ENCODE data around the gene CACNB2. TPM values are rescaled to one million over a fixed set of nuclear protein-coding genes. Genes with fewer than 3 reads are reported as not detected.

CACNB2 gene
- total RNA-seq, 1 donor from 2014 or later = 3.5 TPM

GRCh38 chr10:18282094-18282493 is 141.9 kb downstream of the CACNB2 start:
- peak; percentile 19 for DNase-seq (ENCODE audit: low spot score)
- Mint-ChIP-seq H3K4me3 (no peak overlapping the region), H3K27me3 (ENCODE audit: insufficient read depth, low read depth) (no peaks in the 10 kb centered on the region), H3K9me3 (peaks cover 3% of the 10 kb centered on the region), H3K4me1 (peaks cover 3% of the 10 kb centered on the region), H3K36me3 (no peaks in the 10 kb centered on the region), H3K27ac (no peak overlapping the region)
- Histone ChIP-seq H3F3A (ENCODE audit: low read depth) (no peaks in the 10 kb centered on the region), H3K27ac (no peak overlapping the region), H3K4me3 (no peak overlapping the region), H3K4me2 (no peak overlapping the region), H3K4me1 (peaks cover 7% of the 10 kb centered on the region), H2AFZ (replicated peaks) (no peak overlapping the region), H3K27me3 (no peaks in the 10 kb centered on the region), H3K9ac (no peak overlapping the region), H4K20me1 (ENCODE audit: low read depth) (no peaks in the 10 kb centered on the region), H3K9me3 (ENCODE audit: low read depth) (no peaks in the 10 kb centered on the region), H3K79me2 (ENCODE audit: low read depth) (no peaks in the 10 kb centered on the region), H3K36me3 (no peaks in the 10 kb centered on the region)
- TF ChIP-seq EZH2phosphoT487 (IDR thresholded peaks at IDR 0.05) (no peak), EZH2 (IDR thresholded peaks at IDR 0.05) (no peak)
- TF ChIP-seq, protein P1, sequence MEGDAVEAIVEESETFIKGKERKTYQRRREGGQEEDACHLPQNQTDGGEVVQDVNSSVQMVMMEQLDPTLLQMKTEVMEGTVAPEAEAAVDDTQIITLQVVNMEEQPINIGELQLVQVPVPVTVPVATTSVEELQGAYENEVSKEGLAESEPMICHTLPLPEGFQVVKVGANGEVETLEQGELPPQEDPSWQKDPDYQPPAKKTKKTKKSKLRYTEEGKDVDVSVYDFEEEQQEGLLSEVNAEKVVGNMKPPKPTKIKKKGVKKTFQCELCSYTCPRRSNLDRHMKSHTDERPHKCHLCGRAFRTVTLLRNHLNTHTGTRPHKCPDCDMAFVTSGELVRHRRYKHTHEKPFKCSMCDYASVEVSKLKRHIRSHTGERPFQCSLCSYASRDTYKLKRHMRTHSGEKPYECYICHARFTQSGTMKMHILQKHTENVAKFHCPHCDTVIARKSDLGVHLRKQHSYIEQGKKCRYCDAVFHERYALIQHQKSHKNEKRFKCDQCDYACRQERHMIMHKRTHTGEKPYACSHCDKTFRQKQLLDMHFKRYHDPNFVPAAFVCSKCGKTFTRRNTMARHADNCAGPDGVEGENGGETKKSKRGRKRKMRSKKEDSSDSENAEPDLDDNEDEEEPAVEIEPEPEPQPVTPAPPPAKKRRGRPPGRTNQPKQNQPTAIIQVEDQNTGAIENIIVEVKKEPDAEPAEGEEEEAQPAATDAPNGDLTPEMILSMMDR (IDR thresholded peaks at IDR 0.05) = no peak

GRCh38 chr10:18290651-18291313 is 150.6 kb downstream of the CACNB2 start:
- TF ChIP-seq, protein P1 (IDR thresholded peaks at IDR 0.05) = no peak
- TF ChIP-seq EZH2phosphoT487 (IDR thresholded peaks at IDR 0.05) (no peak), EZH2 (IDR thresholded peaks at IDR 0.05) (no peak)
- no peaks in the 10 kb centered on the region for H3K4me1 Mint-ChIP-seq
- peak; percentile 27 for DNase-seq (ENCODE audit: low spot score)
- H3K9me3 ChIP-seq (ENCODE audit: low read depth) = no peaks in the 10 kb centered on the region
- no peak overlapping the region for H3K9ac ChIP-seq
- H3K27ac Mint-ChIP-seq = no peak overlapping the region
- no peaks in the 10 kb centered on the region for H3K36me3 ChIP-seq
- H3K27me3 Mint-ChIP-seq (ENCODE audit: insufficient read depth, low read depth) = no peaks in the 10 kb centered on the region
- no peaks in the 10 kb centered on the region for H3K36me3 Mint-ChIP-seq
- no peaks in the 10 kb centered on the region for H3K4me1 ChIP-seq
- no peaks in the 10 kb centered on the region for H4K20me1 ChIP-seq (ENCODE audit: low read depth)
- H2AFZ ChIP-seq (replicated peaks) = no peak overlapping the region
- H3K4me3 Mint-ChIP-seq = no peak overlapping the region
- no peaks in the 10 kb centered on the region for H3K9me3 Mint-ChIP-seq
- no peaks in the 10 kb centered on the region for H3K27me3 ChIP-seq
- H3K79me2 ChIP-seq (ENCODE audit: low read depth) = no peaks in the 10 kb centered on the region
- H3K27ac ChIP-seq = no peak overlapping the region
- H3F3A ChIP-seq (ENCODE audit: low read depth) = no peaks in the 10 kb centered on the region
- no peak overlapping the region for H3K4me3 ChIP-seq
- H3K4me2 ChIP-seq = no peak overlapping the region

- Histone ChIP-seq H3K79me2 (ENCODE audit: low read depth) (no peaks in the 10 kb centered on the region), H3K4me2 (no peak overlapping the region), H3K27me3 (no peaks in the 10 kb centered on the region), H3K9ac (no peak overlapping the region), H3K4me3 (no peak overlapping the region), H4K20me1 (ENCODE audit: low read depth) (no peaks in the 10 kb centered on the region), H3K4me1 (no peaks in the 10 kb centered on the region), H2AFZ (replicated peaks) (no peak overlapping the region), H3K27ac (no peak overlapping the region), H3K9me3 (ENCODE audit: low read depth) (no peaks in the 10 kb centered on the region), H3K36me3 (no peaks in the 10 kb centered on the region), H3F3A (ENCODE audit: low read depth) (no peaks in the 10 kb centered on the region)
- Mint-ChIP-seq H3K9me3 (no peaks in the 10 kb centered on the region), H3K27ac (no peak overlapping the region), H3K4me1 (no peaks in the 10 kb centered on the region), H3K36me3 (no peaks in the 10 kb centered on the region), H3K4me3 (no peak overlapping the region), H3K27me3 (ENCODE audit: insufficient read depth, low read depth) (no peaks in the 10 kb centered on the region)
- no peak for DNase-seq (ENCODE audit: low spot score)
- TF ChIP-seq, protein P1 (IDR thresholded peaks at IDR 0.05) = no peak
- TF ChIP-seq EZH2phosphoT487 (IDR thresholded peaks at IDR 0.05) (no peak), EZH2 (IDR thresholded peaks at IDR 0.05) (no peak)
These were observed 153.6 kb downstream of the CACNB2 start for GRCh38 chr10:18293536-18294510.

Measured in neural progenitor cell (in vitro differentiated cells).